Lower leg skin (tissue), 4 donors: ENCODE data around the gene AURKAIP1. TPM values are rescaled to one million over a fixed set of nuclear protein-coding genes. Genes with fewer than 3 reads are reported as not detected.

Experiments
- DNase-seq, 2 donors: peaks; one replicate each; pipeline ENCODE4 v3.0.0-alpha.2; 2019; ENCODE audit warnings: low spot score in 2 of 2
- H3K4me3 ChIP-seq: fragments of 200-600 bp; sonication (generic); 2 replicates; pipeline ENCODE4 v1.5.1; 2017; ENCODE audit warnings: mild to moderate bottlenecking, low read depth; ENCODE audit not compliant: poor library complexity, severe bottlenecking
- CTCF ChIP-seq, 3 donors: fragments of 450-650 bp; IDR thresholded peaks; one replicate each; pipeline ENCODE4 v1.5.1; 2016; ENCODE audit warnings: antibody characterized with exemption in 3 of 3, mild to moderate bottlenecking in 3 of 3, moderate library complexity in 2 of 3
- POLR2A ChIP-seq, 2 donors: fragments of 450-650 bp; IDR thresholded peaks; one replicate each; pipeline ENCODE4 v1.6.1; 2016 to 2017; ENCODE audit warnings: antibody characterized with exemption in 2 of 2, mild to moderate bottlenecking in 1 of 2, moderate library complexity in 1 of 2
- WGBS, 2 donors: methylation state at CpG; one replicate each; pipeline ENCODE4 v1.1.5; 2018; 5-methylcytosine and 5-hydroxymethylcytosine counted together
- intact Hi-C: fragments of 100-400 bp; cut with DNase I; formaldehyde crosslinking; loops from one replicate; pipeline ENCODE4 v1.15.0; 2023; ENCODE audit warnings: low total_unique reads
- total RNA-seq, 4 donors: library from RNA; depleted of rRNA; stranded (reverse); fragments of >200 nt; gene quantifications; one replicate each; pipeline ENCODE4 v1.1.0, GENCODE V29; 2016

The AURKAIP1 gene
- total RNA-seq, 4 donors from 2014 or later = 97.3 to 140 (median 114) TPM

DNA sequence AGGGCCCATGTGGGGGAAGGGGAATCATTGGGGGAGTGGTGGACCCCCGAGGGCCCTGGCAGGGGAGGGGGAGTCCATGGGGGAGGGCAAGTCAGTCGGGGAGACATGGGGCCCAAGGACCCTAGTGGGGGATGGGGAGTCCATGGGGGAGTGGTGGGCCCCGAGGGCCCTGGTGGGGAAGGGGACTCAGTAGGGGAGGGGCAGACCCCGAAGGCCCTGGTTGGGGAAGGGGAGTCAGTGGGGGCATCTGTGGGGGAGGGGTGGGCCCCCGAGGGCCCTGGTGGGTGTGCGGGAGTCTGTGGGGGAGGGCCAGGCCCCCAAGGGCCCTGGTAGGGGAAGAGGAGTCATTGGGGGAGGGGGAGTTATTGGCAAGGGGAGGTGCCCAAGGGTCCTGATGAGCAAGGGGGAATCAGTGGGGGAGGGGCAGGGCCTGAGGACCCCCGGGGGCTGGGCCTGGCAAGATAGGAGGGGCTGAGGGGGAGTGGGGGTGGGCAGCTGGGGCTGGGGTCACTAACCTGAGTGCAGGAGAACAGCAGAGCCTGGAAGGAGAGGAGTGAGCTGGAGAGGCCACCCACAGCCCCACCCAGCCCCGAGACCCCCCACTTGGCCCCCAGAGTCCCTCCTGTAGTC lies 18.7 kb downstream of the AURKAIP1 start:
- intact Hi-C loops = no loop called here
- no peak overlapping the region for H3K4me3 ChIP-seq
- WGBS, 2 donors = 32 to 44% methylated on average over 8 of the region's 8 CpGs

DNA sequence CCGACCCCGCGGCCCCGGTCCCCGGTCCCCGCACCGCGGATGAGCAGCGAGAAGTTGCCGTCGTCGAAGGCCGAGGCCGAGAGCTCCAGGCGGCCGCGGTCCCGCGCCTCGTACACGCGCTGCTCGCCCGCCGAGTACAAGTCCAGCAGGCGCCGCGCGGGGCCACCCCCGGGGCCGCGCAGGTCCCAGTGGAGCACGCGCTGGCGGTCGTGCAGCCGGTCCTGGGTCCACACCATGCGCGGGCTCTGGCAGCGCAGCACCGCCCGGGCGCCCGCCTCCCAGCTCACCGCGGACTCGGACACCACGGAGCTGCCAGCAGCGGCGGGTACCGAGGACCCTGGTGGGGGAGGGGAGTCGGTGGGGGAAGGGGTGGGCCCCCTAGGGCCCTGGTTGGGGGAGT lies 19.6 kb downstream of the AURKAIP1 start:
- TF ChIP-seq CTCF (IDR thresholded peaks at IDR 0.05) (no peak), POLR2A (IDR thresholded peaks at IDR 0.05) (no peak)
- H3K4me3 ChIP-seq = no peak overlapping the region
- intact Hi-C loops = no loop called here
- 1 to 2% methylated on average over 16 to 25 of the region's 52 CpGs for WGBS, 2 donors
- DNase-seq = no peak

More for the DNA sequence above, 18.7 kb downstream of the AURKAIP1 start:
- no peak for DNase-seq
- TF ChIP-seq POLR2A (IDR thresholded peaks at IDR 0.05) (no peak), CTCF (IDR thresholded peaks at IDR 0.05) (no peak)

DNA sequence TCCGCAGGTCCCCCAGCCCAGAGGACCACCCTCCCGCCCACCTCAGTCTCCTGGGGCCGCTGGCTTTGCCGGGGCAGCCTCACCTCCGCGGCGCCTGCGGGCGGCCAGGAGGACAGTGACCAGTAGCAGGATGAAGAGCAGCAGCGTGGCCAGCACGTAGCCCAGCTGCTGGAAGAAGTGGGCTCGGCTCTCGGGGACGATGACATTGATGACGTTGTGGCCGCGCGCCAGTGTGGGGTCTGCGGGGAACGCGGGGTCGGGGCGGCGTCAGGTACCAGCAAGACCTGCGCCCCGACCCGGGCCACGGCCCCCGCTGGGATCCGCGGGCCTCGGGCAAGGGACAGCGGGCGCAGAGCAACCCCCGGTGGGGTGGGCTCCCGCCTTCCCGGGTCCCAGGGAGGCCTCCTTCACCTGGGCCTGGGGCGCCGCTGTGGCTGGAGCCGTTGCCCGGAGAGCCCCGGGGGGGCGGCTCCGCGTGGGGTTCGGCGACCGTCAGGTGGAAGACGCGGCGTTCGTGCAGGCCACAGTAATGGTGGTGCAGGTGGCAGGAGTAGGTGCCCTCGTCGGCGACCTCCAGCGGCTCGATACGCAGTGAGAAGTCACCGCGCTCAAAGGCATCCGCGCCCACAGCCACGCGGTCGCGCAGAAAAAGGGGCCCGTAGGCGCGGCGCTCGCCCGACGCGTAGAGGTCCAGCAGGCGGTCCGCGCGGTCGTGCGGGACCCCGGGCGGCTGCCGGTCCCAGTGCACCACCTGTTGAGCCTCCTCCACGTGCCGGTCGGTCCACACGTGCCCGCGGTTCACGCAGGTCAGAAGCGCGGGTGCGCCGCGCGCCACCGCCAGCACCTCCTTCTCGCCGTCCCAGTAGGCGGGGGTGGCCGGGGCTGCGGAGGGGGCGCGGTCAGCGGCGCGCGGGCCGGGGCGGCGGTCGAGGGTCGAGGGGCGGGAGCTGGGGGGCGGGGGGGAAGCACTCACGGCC lies 20.4 kb downstream of the AURKAIP1 start:
- 61 to 75% methylated on average over 14 to 58 of the region's 116 CpGs for WGBS, 2 donors
- TF ChIP-seq CTCF (IDR thresholded peaks at IDR 0.05) = no peak
- no peak for TF ChIP-seq POLR2A (IDR thresholded peaks at IDR 0.05)
- no peak overlapping the region for H3K4me3 ChIP-seq
- DNase-seq = no peak
- intact Hi-C loops = no loop called here

DNA sequence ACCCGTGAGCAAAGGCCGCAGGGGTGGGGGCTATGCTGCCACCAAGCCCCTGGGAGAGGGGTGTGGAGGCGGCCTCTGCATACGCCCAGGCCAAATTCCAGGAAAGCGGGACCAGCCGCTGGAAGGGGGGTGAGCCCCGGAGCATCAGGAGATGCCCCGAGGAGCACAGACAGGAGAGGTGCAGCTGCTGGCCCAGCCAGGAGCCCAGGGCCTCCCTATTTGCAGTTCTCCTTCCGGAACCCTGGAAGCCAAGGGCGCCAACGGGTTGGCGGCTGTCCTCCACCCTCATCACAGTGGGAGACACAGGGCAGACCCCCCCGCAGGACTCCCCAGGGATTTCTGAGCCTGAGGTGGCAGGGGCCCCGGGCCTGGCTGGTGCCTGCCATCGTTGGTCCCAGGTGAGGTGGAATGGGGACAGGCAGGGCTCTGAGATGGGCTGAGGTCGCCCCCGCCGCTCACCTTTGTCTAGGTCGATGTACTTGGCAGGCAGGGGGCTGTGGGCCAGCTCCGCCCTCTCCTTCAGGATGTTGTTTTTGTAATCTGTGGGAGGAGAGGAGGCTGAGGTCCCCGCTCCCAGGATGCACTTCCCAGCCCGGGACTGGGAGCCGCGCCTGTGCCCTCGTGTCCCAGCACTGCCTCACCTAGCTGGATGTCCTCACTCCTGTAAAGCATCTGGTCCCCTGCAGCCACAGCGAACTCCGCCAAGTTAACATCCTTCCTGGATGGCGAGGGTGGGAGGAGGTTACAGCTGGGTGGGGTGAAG lies 21.4 kb downstream of the AURKAIP1 start:
- intact Hi-C loops = no loop called here
- no peak overlapping the region for H3K4me3 ChIP-seq
- TF ChIP-seq CTCF (IDR thresholded peaks at IDR 0.05) = no peak
- TF ChIP-seq POLR2A (IDR thresholded peaks at IDR 0.05) = no peak
- DNase-seq = no peak
- 23 to 33% methylated on average over 23 to 28 of the region's 28 CpGs for WGBS, 2 donors

DNA sequence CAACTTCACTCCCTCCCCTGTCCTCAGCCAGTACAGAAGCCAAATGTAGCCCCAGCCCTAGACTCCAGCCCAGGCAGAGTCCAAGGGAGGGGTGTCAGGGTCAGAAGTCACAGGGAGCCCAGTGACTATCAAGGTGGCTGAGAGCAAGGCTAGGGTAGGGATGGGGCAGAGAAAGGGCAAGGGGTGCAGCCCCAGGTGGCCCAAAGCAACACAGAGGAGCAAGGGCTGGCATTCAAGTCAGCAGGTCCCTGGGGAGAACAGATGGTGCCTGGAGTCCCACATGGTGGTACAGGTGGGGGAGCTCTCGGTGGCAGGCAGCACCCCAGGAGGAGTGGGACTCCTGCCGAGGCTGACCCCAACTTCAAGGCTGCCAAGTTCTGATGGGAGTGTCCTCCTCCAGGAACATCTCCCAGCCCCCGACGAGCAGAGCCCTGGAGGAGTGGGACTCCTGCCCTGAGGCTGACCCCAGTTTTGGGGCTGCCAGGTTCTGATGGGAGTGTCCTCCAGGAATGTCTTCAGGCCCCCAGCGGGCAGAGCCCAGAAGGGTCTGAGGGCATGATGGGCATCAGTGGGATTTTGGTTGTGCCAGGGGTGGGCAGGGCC lies 22.1 kb downstream of the AURKAIP1 start:
- DNase-seq = no peak
- 0 to 20% methylated on average over 3 to 4 of the region's 5 CpGs for WGBS, 2 donors
- intact Hi-C loops = no loop called here
- no peak for TF ChIP-seq CTCF (IDR thresholded peaks at IDR 0.05)
- no peak for TF ChIP-seq POLR2A (IDR thresholded peaks at IDR 0.05)
- no peak overlapping the region for H3K4me3 ChIP-seq
